ENCODE measurements around the gene MASP1. TPM values are rescaled to one million over a fixed set of nuclear protein-coding genes. Genes with fewer than 3 reads are reported as not detected.

The MASP1 gene
- total RNA-seq, 1 donor from 2014 or later: not detected

DNA sequence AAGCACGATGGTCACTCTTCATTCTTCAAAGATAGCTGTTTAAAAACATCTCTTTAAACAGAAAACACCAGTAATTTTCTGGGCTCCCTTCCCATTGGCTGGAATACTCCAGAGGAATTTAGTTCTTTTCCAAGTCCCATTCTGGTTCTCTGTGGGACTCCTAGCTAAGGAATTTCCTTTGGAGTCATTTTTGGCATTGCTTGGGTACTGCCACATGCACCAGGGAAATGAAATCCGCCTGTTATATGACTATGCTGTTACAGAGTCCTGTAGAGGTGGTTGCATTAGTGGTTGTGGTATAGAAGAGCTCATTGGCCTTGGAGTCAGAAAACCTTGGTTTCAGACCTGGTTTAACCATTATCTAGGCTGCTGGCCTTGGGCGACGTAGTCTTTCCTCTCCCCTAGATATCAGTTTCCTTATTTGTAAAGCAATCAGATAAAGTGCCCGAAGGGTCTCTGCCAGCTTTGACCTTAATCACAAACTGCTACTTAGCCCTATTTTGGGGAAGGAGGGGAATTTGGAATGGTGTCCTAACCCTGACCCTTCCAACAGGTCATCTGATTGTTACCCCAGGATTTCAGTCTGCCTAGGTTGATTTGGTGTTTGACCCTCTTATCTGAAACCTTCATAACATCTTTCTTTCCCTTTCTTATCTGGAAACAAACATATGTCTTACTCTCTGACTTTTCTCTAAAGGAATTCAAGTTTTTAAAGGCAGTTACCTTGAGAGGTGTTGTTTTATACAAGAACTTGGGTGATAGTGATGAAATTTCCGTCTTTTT is 80.8 kb downstream of the MASP1 start:
- DNase-seq (ENCODE audit: low read depth): no peak
- Histone ChIP-seq H3K36me3 (ENCODE audit: control insufficient read depth, insufficient read depth, low read length) (no peaks in the 10 kb centered on the region), H3K27me3 (ENCODE audit: control insufficient read depth, insufficient read depth, low read length) (no peaks in the 10 kb centered on the region), H3K4me3 (ENCODE audit: low read depth, low read length) (no peak overlapping the region)
- no peak for TF ChIP-seq CTCF (IDR thresholded peaks at IDR 0.05; ENCODE audit: insufficient read depth, low read length, poor library complexity, severe bottlenecking)

GRCh38 chr3:187210091-187210490 is 81.4 kb downstream of the MASP1 start:
- Histone ChIP-seq H3K4me3 (ENCODE audit: low read depth, low read length) (no peak overlapping the region), H3K27me3 (ENCODE audit: control insufficient read depth, insufficient read depth, low read length) (no peaks in the 10 kb centered on the region), H3K36me3 (ENCODE audit: control insufficient read depth, insufficient read depth, low read length) (no peaks in the 10 kb centered on the region)
- DNase-seq (ENCODE audit: low read depth): no peak
- TF ChIP-seq CTCF (IDR thresholded peaks at IDR 0.05; ENCODE audit: insufficient read depth, low read length, poor library complexity, severe bottlenecking): no peak

DNA sequence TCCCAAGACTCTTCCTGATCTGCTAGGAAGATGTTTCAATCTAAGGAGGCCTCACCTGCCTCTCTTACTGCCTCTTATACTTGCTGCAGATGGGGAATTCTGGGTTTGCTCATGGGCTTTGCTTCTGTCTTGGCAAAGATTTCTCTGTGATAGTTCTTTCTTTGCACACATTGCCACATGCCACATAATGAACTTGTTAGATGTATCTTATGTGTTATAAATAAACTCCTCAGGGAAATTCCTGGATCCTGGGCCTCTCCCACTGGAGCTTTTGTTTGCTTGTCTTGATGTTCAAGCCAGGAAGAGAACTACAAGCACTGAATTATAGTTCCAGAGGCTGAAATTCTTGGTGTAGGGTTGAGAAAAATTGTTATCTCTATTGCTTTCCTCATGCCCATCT is 82.0 kb downstream of the MASP1 start:
- TF ChIP-seq CTCF (IDR thresholded peaks at IDR 0.05; ENCODE audit: insufficient read depth, low read length, poor library complexity, severe bottlenecking): no peak
- H3K36me3 ChIP-seq (ENCODE audit: control insufficient read depth, insufficient read depth, low read length): no peaks in the 10 kb centered on the region
- DNase-seq (ENCODE audit: low read depth): no peak
- no peaks in the 10 kb centered on the region for H3K27me3 ChIP-seq (ENCODE audit: control insufficient read depth, insufficient read depth, low read length)
- no peak overlapping the region for H3K4me3 ChIP-seq (ENCODE audit: low read depth, low read length)

DNA sequence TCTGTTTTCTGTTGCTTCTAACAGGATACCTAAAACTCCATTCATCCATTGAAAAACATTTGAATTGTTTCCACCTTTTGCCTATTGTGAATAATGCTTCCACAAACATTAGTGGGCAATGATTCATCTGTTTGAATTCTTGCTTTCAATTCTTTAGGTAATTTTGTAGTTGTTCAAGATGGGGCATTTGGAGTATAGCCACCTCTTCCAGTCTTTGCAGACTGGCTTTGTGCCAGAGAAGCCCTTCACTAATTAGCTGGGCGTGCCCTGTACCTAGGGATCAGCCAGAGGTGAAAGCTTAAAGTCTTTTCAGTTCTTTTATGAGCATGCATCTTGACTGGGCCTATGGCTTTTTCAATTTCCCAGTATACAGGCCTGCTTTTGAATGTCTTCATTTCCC is 83.4 kb downstream of the MASP1 start:
- Histone ChIP-seq H3K27me3 (ENCODE audit: control insufficient read depth, insufficient read depth, low read length) (no peaks in the 10 kb centered on the region), H3K36me3 (ENCODE audit: control insufficient read depth, insufficient read depth, low read length) (no peaks in the 10 kb centered on the region), H3K4me3 (ENCODE audit: low read depth, low read length) (no peak overlapping the region)
- TF ChIP-seq CTCF (IDR thresholded peaks at IDR 0.05; ENCODE audit: insufficient read depth, low read length, poor library complexity, severe bottlenecking): no peak
- no peak for DNase-seq (ENCODE audit: low read depth)

- no peak for TF ChIP-seq CTCF (IDR thresholded peaks at IDR 0.05; ENCODE audit: insufficient read depth, low read length, poor library complexity, severe bottlenecking)
- no peaks in the 10 kb centered on the region for H3K36me3 ChIP-seq (ENCODE audit: control insufficient read depth, insufficient read depth, low read length)
- no peak overlapping the region for H3K4me3 ChIP-seq (ENCODE audit: low read depth, low read length)
- no peak for DNase-seq (ENCODE audit: low read depth)
- H3K27me3 ChIP-seq (ENCODE audit: control insufficient read depth, insufficient read depth, low read length): no peaks in the 10 kb centered on the region
Measured at GRCh38 chr3:187207624-187208023, 83.9 kb downstream of the MASP1 start.

- no peak overlapping the region for H3K4me3 ChIP-seq (ENCODE audit: low read depth, low read length)
- TF ChIP-seq CTCF (IDR thresholded peaks at IDR 0.05; ENCODE audit: insufficient read depth, low read length, poor library complexity, severe bottlenecking): no peak
- H3K36me3 ChIP-seq (ENCODE audit: control insufficient read depth, insufficient read depth, low read length): no peaks in the 10 kb centered on the region
- no peak for DNase-seq (ENCODE audit: low read depth)
- no peaks in the 10 kb centered on the region for H3K27me3 ChIP-seq (ENCODE audit: control insufficient read depth, insufficient read depth, low read length)
Measured at GRCh38 chr3:187207062-187207461, 84.5 kb downstream of the MASP1 start.
